ENCODE data around the gene TOE1.
"Not testable (repeated sequence)": the region's sequence is repeated elsewhere in the genome, so short reads cannot be mapped to it uniquely, and the experiment has no call there.

TOE1 gene

DNA sequence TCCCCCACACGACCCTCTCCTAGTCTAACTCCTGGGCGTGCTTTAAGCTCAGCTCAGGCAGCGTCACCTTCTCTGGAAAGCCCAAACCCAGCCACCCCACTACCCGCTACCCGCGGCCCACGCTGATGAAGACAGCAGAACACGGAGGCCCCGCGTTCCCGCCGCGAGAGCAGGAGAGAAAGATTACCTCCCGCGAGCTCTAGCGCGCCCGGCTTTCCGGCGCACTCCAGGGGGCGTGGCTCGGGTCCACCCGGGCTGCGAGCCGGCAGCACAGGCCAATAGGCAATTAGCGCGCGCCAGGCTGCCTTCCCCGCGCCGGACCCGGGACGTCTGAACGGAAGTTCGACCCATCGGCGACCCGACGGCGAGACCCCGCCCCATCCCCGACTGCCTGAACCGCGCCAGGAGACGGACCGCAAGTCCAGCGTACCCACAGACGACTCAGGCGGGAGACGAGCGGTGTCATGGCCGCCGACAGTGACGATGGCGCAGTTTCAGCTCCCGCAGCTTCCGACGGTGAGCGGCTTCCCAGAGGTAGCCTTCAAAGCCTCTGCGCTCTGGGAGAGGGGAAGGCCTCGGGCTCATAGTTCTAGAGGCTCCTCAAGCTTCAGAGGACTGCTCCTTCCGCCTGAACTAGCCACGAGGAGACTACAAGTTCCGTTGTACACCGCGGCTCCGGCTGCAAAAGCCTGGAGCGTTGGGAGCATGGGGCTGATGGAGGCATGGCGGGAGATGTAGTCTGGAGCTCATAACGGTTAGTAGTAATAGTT lies at the start of gene TOE1, which contains the start of gene MUTYH:
Gene TOE1 (plus strand): TSS at position 382 of the 770 bp plus-strand sequence. CDS start 83 bp downstream, at position 465.
Gene MUTYH (minus strand): TSS at position 652 of the 770 bp plus-strand sequence. CDS start 5,935 bp downstream, outside the sequence.
- peak; percentile 94 for DNase-seq (ENCODE audit: low spot score)
- TF ChIP-seq, protein P1, sequence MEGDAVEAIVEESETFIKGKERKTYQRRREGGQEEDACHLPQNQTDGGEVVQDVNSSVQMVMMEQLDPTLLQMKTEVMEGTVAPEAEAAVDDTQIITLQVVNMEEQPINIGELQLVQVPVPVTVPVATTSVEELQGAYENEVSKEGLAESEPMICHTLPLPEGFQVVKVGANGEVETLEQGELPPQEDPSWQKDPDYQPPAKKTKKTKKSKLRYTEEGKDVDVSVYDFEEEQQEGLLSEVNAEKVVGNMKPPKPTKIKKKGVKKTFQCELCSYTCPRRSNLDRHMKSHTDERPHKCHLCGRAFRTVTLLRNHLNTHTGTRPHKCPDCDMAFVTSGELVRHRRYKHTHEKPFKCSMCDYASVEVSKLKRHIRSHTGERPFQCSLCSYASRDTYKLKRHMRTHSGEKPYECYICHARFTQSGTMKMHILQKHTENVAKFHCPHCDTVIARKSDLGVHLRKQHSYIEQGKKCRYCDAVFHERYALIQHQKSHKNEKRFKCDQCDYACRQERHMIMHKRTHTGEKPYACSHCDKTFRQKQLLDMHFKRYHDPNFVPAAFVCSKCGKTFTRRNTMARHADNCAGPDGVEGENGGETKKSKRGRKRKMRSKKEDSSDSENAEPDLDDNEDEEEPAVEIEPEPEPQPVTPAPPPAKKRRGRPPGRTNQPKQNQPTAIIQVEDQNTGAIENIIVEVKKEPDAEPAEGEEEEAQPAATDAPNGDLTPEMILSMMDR (IDR thresholded peaks at IDR 0.05; ENCODE audit: extremely low read depth, insufficient read depth, missing control alignments) = no peak
- in situ Hi-C loops (cut with MboI; ENCODE audit: low pct_unique_long_range_greater_than_20kb, low sequenced_read_pairs, unreplicated experiment) = no loop called here

DNA sequence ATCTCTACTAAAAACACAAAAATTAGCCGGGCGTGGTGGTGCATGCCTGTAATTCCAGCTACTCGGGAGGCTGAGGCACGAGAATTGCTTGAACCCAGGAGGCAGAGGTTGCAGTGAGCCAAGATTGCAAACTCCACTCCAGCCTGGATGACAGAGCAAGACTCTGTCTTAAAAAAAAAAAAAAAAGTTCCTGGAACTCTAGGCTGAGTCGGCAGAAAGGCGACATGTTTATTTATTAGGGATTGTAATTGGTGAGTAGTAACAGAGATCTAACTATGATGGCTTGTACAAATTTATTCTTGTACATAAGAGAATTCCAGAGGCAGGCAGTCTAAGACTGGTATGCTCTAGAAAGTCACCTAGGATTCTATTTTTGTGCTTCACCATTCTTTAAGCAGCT lies 49.0 kb upstream of the TOE1 start:
- in situ Hi-C loops (cut with MboI; ENCODE audit: low pct_unique_long_range_greater_than_20kb, low sequenced_read_pairs, unreplicated experiment); DNase-seq (ENCODE audit: low spot score): not testable (repeated sequence)

DNA sequence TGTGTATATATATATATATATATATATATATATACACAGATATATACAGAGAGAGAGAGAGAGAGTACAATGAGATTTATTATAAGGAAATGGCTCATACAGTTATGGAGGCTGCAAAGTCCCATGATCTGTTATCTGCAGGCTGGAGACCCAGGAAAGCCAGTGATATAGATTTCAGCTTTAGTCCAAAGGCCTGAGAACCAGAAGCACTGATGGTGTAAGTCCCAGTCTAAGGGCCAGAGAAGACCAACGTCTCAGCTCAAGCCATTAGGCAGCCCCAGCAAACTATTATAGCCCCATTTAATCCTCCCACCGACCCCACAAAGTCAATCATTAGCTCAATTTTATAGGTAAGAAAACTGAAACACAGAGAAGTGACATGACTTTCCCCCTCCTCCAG lies 48.3 kb upstream of the TOE1 start:
- in situ Hi-C loops (cut with MboI; ENCODE audit: low pct_unique_long_range_greater_than_20kb, low sequenced_read_pairs, unreplicated experiment) = no loop called here
- TF ChIP-seq, protein P1 (IDR thresholded peaks at IDR 0.05; ENCODE audit: extremely low read depth, insufficient read depth, missing control alignments) = no peak

DNA sequence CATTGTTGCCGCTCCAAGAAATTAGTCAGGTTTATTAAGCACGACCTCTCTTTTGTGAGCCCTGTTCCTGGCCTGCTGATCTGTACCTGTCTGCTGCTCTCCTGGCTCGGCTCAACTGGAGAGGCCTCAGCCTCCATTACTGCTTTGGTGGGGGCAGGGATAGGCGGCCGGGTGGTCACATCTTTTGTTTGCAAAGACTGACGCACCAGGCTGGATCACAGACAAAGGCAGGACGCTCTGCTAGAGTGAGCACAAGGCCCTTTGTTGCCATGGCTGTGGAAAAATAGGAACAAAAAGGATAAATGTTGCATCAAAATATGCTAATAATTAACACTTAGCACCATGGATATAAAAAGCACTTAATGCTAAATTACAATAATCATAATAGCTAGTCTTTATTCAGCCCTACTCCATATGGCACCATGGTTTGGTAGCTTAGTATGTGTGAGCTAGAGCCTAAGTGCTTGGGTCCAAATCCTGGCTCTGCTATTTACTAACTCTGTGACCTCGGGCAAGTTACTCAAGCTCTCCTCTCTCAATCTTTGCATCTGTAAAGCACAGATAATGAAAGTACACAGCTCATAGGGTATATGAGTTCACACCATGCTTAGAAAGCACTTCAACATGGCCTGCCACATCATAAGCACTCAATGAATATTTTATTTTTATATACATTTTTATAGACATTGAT lies 42.2 kb upstream of the TOE1 start:
- TF ChIP-seq, protein P1 (IDR thresholded peaks at IDR 0.05; ENCODE audit: extremely low read depth, insufficient read depth, missing control alignments) = no peak
- no peak for DNase-seq (ENCODE audit: low spot score)
- in situ Hi-C loops (cut with MboI; ENCODE audit: low pct_unique_long_range_greater_than_20kb, low sequenced_read_pairs, unreplicated experiment) = no loop called here

More for the DNA sequence above, 48.3 kb upstream of the TOE1 start:
- DNase-seq (ENCODE audit: low spot score) = no peak

DNA sequence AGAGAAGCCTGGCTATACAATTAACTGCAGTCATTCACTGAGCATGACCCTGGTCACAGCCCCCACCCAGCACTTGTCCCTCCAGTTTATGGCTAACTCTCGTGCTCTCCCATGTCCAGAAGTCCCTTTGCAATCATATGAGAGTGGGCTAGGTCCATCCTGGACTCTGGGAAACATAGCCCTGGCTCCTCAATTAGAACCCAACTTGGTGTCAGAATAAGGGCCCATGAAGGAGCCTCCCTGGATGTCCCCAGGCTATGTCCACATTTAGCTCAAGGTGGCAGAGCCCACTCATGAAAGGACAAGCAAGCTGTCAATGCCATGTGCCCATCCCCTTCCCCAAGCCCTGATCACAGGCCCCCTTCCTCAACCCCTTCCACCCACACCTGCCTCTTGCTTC lies 40.7 kb upstream of the TOE1 start:
- in situ Hi-C loops (cut with MboI; ENCODE audit: low pct_unique_long_range_greater_than_20kb, low sequenced_read_pairs, unreplicated experiment) = no loop called here
- TF ChIP-seq, protein P1 (IDR thresholded peaks at IDR 0.05; ENCODE audit: extremely low read depth, insufficient read depth, missing control alignments) = no peak
- no peak for DNase-seq (ENCODE audit: low spot score)

DNA sequence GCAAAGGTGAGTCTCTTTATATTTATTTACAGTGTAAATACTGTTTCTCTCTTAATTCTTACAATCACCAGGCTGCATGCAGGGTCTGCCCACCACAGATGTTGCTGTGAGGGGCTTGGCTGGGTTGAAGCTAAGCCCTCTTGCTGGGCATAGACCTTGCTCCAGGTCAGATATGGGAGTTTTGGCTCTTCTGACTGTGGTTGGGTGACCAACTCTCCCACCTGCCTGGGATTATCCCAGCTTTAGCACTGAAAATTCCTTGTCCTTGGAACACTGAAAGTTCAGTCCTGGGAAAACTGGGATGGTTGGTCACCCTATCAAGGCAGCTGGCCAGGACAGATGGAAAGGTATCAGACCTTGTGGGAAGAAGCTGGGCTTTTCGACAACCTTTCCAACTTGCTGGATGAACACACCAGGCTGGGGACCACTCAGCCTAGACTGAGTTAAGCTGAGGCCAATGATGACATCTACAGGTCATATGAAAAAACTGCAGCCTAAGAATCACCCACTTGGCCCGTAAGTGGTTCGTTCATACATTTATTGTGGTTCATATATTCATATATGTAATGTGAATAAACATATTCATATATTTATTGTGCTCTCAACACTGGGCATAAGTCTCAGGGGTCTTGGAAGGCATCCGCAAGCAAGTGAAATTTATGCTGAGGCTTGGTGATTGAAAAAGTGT lies 39.8 kb upstream of the TOE1 start:
- TF ChIP-seq, protein P1 (IDR thresholded peaks at IDR 0.05; ENCODE audit: extremely low read depth, insufficient read depth, missing control alignments) = peak; percentile 66
- in situ Hi-C loops (cut with MboI; ENCODE audit: low pct_unique_long_range_greater_than_20kb, low sequenced_read_pairs, unreplicated experiment) = loop anchor here (5.0 to 25.0 kb wide), 3 partner anchors 65 to 463 kb away; partner anchors contain the start of gene PTCH2
- peak; percentile 72 for DNase-seq (ENCODE audit: low spot score)
